Endodermal cell (in vitro differentiated cells): ENCODE results near the gene GDPD2. TPM values are rescaled to one million over a fixed set of nuclear protein-coding genes. Genes with fewer than 3 reads are reported as not detected.

Experiments
- DNase-seq: peaks from one replicate; pipeline ENCODE4 v3.0.0-alpha.2; 2017
- H3K27ac ChIP-seq: 2 replicates; pipeline ENCODE4 v1.5.1; 2013; ENCODE audit warnings: mild to moderate bottlenecking, low read depth, low read length, moderate library complexity
- H3K27me3 ChIP-seq: 2 replicates; pipeline ENCODE4 v1.6.1; 2013; ENCODE audit warnings: mild to moderate bottlenecking, low read length, moderate library complexity; ENCODE audit not compliant: insufficient read depth, control insufficient read depth, poor library complexity, severe bottlenecking
- H3K36me3 ChIP-seq: 2 replicates; pipeline ENCODE4 v1.7.0; 2013; ENCODE audit warnings: mild to moderate bottlenecking, low read length, moderate library complexity; ENCODE audit not compliant: control insufficient read depth, insufficient read depth
- H3K4me1 ChIP-seq: one replicate; pipeline ENCODE4 v1.7.0; 2013; ENCODE audit warnings: low read length; ENCODE audit not compliant: control insufficient read depth, insufficient read depth
- H3K4me3 ChIP-seq: 2 replicates; pipeline ENCODE4 v1.5.1; 2013; ENCODE audit warnings: mild to moderate bottlenecking, low read length, moderate library complexity
- H3K9ac ChIP-seq: 2 replicates; pipeline ENCODE4 v1.6.1; 2013; ENCODE audit warnings: mild to moderate bottlenecking, low read length, moderate library complexity; ENCODE audit not compliant: poor library complexity, severe bottlenecking; ENCODE audit errors: extremely low read depth
- H3K9me3 ChIP-seq: 2 replicates; pipeline ENCODE4 v1.6.1; 2013; ENCODE audit warnings: mild to moderate bottlenecking, low read length, moderate library complexity; ENCODE audit not compliant: control insufficient read depth
- H3K27ac Mint-ChIP-seq: 2 replicates; pipeline ENCODE4 v1.8.0; 2020; ENCODE audit warnings: mixed read lengths
- H3K27me3 Mint-ChIP-seq: 2 replicates; pipeline ENCODE4 v1.8.0; 2021; ENCODE audit warnings: mild to moderate bottlenecking, mixed read lengths; ENCODE audit not compliant: insufficient read depth
- H3K36me3 Mint-ChIP-seq: 2 replicates; pipeline ENCODE4 v1.8.0; 2020; ENCODE audit warnings: low read depth, mixed read lengths
- H3K4me1 Mint-ChIP-seq: 2 replicates; pipeline ENCODE4 v1.8.0; 2020; ENCODE audit warnings: mixed read lengths
- H3K4me3 Mint-ChIP-seq: 2 replicates; pipeline ENCODE4 v1.8.0; 2020; ENCODE audit warnings: mild to moderate bottlenecking, moderate library complexity, mixed read lengths
- H3K9me3 Mint-ChIP-seq: 2 replicates; pipeline ENCODE4 v1.8.0; 2020; ENCODE audit warnings: mild to moderate bottlenecking, mixed read lengths
- WGBS, 2 experiments: methylation state at CpG; one replicate each; pipeline versions ENCODE4 v1.1.5 to v1.1.7; 2013; ENCODE audit warnings: missing lambda C conversion rate in 2 of 2, mixed read lengths in 1 of 2; ENCODE audit not compliant: insufficient coverage in 1 of 2, insufficient read length in 1 of 2; 5-methylcytosine and 5-hydroxymethylcytosine counted together
- total RNA-seq, 2 donors: library from RNA; stranded (reverse); fragmentation: NEBNext Ultra II Directional in 1 of 2; extraction: Animal tissue kit (Norgen Biotek cat#: 25700) in 1 of 2; gene quantifications; 2 replicates in 1 of 2; 3 replicates in 1 of 2; pipeline ENCODE4 v1.2.1, GENCODE V29; 2021
- TF ChIP-seq, protein P1 (sequence below): fragments of 200-600 bp; sonication (generic); conservative IDR thresholded peaks from 2 replicates; pipeline ENCODE4 v1.5.0; 2021; ENCODE audit warnings: antibody characterized with exemption, mild to moderate bottlenecking

Gene GDPD2
- total RNA-seq, 2 donors from 2014 or later = 0.55 to 1.5 TPM

DNA sequence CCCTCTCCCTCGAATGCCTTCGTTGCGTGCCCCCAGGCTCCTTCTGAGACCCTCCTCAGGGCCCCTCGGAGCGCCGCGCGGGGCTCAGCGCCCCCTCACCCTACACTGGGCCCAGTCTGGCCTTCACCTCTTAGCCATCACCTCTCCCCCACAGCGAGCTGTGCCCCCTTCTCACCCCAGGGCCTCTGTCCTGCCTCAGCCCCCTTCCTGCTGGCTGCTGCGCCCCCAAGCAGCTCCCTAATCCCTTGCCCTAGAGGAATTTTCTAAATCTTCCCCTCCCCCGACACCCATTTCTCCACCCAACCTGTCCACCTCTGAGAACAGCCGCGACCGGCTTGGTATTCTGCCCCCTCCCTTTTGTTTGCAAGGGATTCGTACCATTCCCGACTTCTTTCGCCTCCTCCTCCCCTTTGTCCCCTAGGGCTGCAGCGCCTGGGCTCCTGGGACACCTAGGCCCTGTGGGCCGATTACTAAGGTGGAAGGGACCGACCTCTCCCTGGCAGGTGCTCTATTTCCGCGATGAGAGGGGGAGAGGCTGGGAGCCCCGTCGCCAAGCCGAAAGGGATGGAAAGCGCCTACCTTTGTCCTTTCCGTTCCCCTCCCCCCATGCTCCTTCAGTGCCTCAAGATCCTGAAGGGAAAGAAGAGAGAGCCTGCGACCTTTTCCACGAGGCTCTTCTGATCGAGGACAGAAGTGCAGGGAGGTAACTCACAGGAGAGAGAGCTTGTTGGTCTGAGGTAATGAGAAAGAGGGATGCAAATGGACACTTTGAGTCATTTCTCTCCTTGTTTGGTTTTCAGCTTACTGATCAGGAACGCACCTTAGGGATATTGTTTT, 32.5 kb downstream of the GDPD2 start:
- no peaks in the 10 kb centered on the region for H3K4me1 ChIP-seq
- TF ChIP-seq, protein P1, sequence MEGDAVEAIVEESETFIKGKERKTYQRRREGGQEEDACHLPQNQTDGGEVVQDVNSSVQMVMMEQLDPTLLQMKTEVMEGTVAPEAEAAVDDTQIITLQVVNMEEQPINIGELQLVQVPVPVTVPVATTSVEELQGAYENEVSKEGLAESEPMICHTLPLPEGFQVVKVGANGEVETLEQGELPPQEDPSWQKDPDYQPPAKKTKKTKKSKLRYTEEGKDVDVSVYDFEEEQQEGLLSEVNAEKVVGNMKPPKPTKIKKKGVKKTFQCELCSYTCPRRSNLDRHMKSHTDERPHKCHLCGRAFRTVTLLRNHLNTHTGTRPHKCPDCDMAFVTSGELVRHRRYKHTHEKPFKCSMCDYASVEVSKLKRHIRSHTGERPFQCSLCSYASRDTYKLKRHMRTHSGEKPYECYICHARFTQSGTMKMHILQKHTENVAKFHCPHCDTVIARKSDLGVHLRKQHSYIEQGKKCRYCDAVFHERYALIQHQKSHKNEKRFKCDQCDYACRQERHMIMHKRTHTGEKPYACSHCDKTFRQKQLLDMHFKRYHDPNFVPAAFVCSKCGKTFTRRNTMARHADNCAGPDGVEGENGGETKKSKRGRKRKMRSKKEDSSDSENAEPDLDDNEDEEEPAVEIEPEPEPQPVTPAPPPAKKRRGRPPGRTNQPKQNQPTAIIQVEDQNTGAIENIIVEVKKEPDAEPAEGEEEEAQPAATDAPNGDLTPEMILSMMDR = no peak
- peaks cover 14% of the 10 kb centered on the region for H3K36me3 ChIP-seq
- Mint-ChIP-seq H3K4me3 (peak overlapping the region; percentile 85), H3K27ac (peak overlapping the region; percentile 92), H3K9me3 (peaks cover 55% of the 10 kb centered on the region), H3K4me1 (peaks cover 8% of the 10 kb centered on the region), H3K36me3 (peaks cover 12% of the 10 kb centered on the region), H3K27me3 (no peaks in the 10 kb centered on the region)
- peak overlapping the region; percentile 91 for H3K4me3 ChIP-seq
- DNase-seq = peak; percentile 68
- no peaks in the 10 kb centered on the region for H3K27me3 ChIP-seq
- WGBS, 2 experiments = 0 to 5% methylated on average over 4 to 26 of the region's 32 CpGs
- H3K9me3 ChIP-seq = no peaks in the 10 kb centered on the region
- peak overlapping the region; percentile 90 for H3K27ac ChIP-seq
- peak overlapping the region; percentile 94 for H3K9ac ChIP-seq

DNA sequence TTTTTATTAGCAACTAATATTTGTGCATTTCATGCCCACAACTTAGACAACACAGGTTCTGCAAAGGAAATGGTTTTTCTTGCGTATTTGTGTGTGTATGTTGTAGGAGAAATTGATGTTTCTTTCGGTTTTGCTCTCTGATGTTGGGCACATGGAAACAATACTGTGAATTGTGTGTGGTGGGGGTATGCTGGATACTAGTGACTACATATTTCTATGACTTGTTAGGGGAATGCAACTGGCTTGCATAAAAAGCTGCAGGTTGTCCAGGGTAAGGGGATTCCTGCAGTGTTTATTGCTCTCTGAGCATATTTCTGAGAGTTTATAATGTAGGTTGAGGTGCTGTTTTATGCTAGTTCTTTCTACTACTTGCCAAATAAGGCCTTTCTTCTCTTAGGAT, 33.1 kb downstream of the GDPD2 start:
- TF ChIP-seq, protein P1 = no peak
- Histone ChIP-seq H3K9me3 (no peaks in the 10 kb centered on the region), H3K9ac (peak overlapping the region; percentile 94), H3K4me1 (no peaks in the 10 kb centered on the region), H3K36me3 (peaks cover 19% of the 10 kb centered on the region), H3K4me3 (peak overlapping the region; percentile 91), H3K27ac (no peak overlapping the region), H3K27me3 (no peaks in the 10 kb centered on the region)
- no peak for DNase-seq
- Mint-ChIP-seq H3K9me3 (peaks cover 57% of the 10 kb centered on the region), H3K36me3 (peaks cover 19% of the 10 kb centered on the region), H3K27ac (no peak overlapping the region), H3K4me1 (peaks cover 13% of the 10 kb centered on the region), H3K27me3 (no peaks in the 10 kb centered on the region), H3K4me3 (peak overlapping the region; percentile 85)
- WGBS, 2 experiments = 11% methylated on average over 2 of the region's 2 CpGs; no CpG with 5 or more reads in 1 of the 2 experiments

DNA sequence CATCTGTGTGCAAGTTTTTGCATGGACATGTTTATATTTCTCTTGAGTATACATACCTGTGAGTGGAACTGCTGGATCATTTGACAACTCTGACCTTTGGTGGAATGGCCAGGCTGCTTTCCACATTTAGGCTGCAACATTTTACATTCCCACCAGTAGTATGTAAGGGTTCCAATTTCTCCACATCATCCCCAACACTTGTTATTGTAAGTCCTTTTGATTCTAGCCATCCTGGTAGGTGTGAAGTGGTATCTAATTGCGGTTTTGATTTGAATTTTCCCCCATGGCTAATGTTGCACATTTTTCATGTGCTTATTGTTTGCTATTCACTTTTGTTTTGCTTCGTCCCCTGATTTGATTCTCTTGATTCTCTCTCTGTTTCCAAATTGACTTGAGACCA, 37.9 kb downstream of the GDPD2 start:
- no peak overlapping the region for H3K27ac Mint-ChIP-seq
- TF ChIP-seq, protein P1 = no peak

More for the DNA sequence above, 37.9 kb downstream of the GDPD2 start:
- 74% methylated on average over 2 of the region's 2 CpGs; no CpG with 5 or more reads in 1 of the 2 experiments for WGBS, 2 experiments
- Mint-ChIP-seq H3K4me1 (peaks cover 13% of the 10 kb centered on the region), H3K27me3 (no peaks in the 10 kb centered on the region), H3K9me3 (peaks cover 38% of the 10 kb centered on the region), H3K36me3 (peaks cover 30% of the 10 kb centered on the region), H3K4me3 (no peak overlapping the region)
- no peak for DNase-seq
- Histone ChIP-seq H3K9me3 (no peaks in the 10 kb centered on the region), H3K4me3 (peak overlapping the region; percentile 45), H3K4me1 (no peaks in the 10 kb centered on the region), H3K9ac (no peak overlapping the region), H3K27me3 (no peaks in the 10 kb centered on the region), H3K36me3 (peaks cover 19% of the 10 kb centered on the region), H3K27ac (no peak overlapping the region)
